ENCODE measurements around the gene SLC7A6OS.

Gene SLC7A6OS
- long read RNA-seq, full-length matches to known transcripts, result 87 of 109 reads
- long read RNA-seq, partial matches to known transcripts, result 4 of 109 reads
- long read RNA-seq, other reads (novel, unspliced or antisense), result 18 of 109 reads

- peak; percentile 89 to 96 for DNase-seq (ENCODE audit: low read depth in 1 of 2, low spot score in 1 of 2)
- TF ChIP-seq CTCF (IDR thresholded peaks at IDR 0.05; ENCODE audit: insufficient read depth, low read length) (no peak), POLR2AphosphoS5 (IDR thresholded peaks at IDR 0.05; ENCODE audit: low read depth) (peak; percentile 90), GABPA (IDR thresholded peaks at IDR 0.05; ENCODE audit: low read depth) (peak; percentile 69), SPI1 (IDR thresholded peaks at IDR 0.05; ENCODE audit: borderline replicate concordance, low read depth) (peak; percentile 90)
- TF ChIP-seq, protein P1, sequence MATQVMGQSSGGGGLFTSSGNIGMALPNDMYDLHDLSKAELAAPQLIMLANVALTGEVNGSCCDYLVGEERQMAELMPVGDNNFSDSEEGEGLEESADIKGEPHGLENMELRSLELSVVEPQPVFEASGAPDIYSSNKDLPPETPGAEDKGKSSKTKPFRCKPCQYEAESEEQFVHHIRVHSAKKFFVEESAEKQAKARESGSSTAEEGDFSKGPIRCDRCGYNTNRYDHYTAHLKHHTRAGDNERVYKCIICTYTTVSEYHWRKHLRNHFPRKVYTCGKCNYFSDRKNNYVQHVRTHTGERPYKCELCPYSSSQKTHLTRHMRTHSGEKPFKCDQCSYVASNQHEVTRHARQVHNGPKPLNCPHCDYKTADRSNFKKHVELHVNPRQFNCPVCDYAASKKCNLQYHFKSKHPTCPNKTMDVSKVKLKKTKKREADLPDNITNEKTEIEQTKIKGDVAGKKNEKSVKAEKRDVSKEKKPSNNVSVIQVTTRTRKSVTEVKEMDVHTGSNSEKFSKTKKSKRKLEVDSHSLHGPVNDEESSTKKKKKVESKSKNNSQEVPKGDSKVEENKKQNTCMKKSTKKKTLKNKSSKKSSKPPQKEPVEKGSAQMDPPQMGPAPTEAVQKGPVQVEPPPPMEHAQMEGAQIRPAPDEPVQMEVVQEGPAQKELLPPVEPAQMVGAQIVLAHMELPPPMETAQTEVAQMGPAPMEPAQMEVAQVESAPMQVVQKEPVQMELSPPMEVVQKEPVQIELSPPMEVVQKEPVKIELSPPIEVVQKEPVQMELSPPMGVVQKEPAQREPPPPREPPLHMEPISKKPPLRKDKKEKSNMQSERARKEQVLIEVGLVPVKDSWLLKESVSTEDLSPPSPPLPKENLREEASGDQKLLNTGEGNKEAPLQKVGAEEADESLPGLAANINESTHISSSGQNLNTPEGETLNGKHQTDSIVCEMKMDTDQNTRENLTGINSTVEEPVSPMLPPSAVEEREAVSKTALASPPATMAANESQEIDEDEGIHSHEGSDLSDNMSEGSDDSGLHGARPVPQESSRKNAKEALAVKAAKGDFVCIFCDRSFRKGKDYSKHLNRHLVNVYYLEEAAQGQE (IDR thresholded peaks at IDR 0.05; ENCODE audit: insufficient replicate concordance, low read depth), result peak; percentile 57
- no peaks in the 10 kb centered on the region for H3K27me3 ChIP-seq (ENCODE audit: insufficient read depth, poor library complexity, severe bottlenecking)
- H3K27ac ChIP-seq (replicated peaks), result peak within 1 kb of the TSS; percentile 88
- H3K4me3 ChIP-seq (replicated peaks; ENCODE audit: insufficient read depth, low read length), result peak within 1 kb of the TSS; percentile 96
Measured at GRCh38 chr16:68310774-68311511, at the start of gene SLC7A6OS, which contains the start of gene PRMT7. TSS of gene SLC7A6OS (minus strand) at chr16:68310946. CDS start at chr16:68310926, 20 bp downstream. TSS of gene PRMT7 (plus strand) at chr16:68311019. CDS start at chr16:68315980, 4,961 bp downstream.

GRCh38 chr16:68359398-68360191 lies 48.8 kb upstream of the SLC7A6OS start:
- no peaks in the 10 kb centered on the region for H3K27me3 ChIP-seq (ENCODE audit: insufficient read depth, poor library complexity, severe bottlenecking)
- H3K4me3 ChIP-seq (replicated peaks; ENCODE audit: insufficient read depth, low read length), result no peak overlapping the region
- no peak for TF ChIP-seq GABPA (IDR thresholded peaks at IDR 0.05; ENCODE audit: low read depth)
- no peak for TF ChIP-seq CTCF (IDR thresholded peaks at IDR 0.05; ENCODE audit: insufficient read depth, low read length)
- TF ChIP-seq SPI1 (IDR thresholded peaks at IDR 0.05; ENCODE audit: borderline replicate concordance, low read depth), result no peak
- TF ChIP-seq POLR2AphosphoS5 (IDR thresholded peaks at IDR 0.05; ENCODE audit: low read depth), result no peak
- DNase-seq (ENCODE audit: low read depth in 1 of 2, low spot score in 1 of 2), result no peak
- H3K27ac ChIP-seq (replicated peaks), result no peak overlapping the region

GRCh38 chr16:68358951-68359350 lies 48.2 kb upstream of the SLC7A6OS start:
- H3K4me3 ChIP-seq (replicated peaks; ENCODE audit: insufficient read depth, low read length), result no peak overlapping the region
- DNase-seq (ENCODE audit: low read depth in 1 of 2, low spot score in 1 of 2), result no peak
- H3K27me3 ChIP-seq (ENCODE audit: insufficient read depth, poor library complexity, severe bottlenecking), result no peaks in the 10 kb centered on the region
- TF ChIP-seq, protein P1 (IDR thresholded peaks at IDR 0.05; ENCODE audit: insufficient replicate concordance, low read depth), result no peak
- TF ChIP-seq GABPA (IDR thresholded peaks at IDR 0.05; ENCODE audit: low read depth) (no peak), CTCF (IDR thresholded peaks at IDR 0.05; ENCODE audit: insufficient read depth, low read length) (no peak), POLR2AphosphoS5 (IDR thresholded peaks at IDR 0.05; ENCODE audit: low read depth) (no peak; the same call in 1 of the 2 replicates), SPI1 (IDR thresholded peaks at IDR 0.05; ENCODE audit: borderline replicate concordance, low read depth) (no peak)
- no peak overlapping the region for H3K27ac ChIP-seq (replicated peaks)
